GM21723 (cell line): ENCODE measurements around the gene LARGE1.

Experiments used
- ATAC-seq: cut with Tn5 transposase; IDR thresholded peaks from one replicate; pipeline ENCODE4 v1.9.1; 2021; ENCODE audit warnings: mild to moderate bottlenecking, moderate library complexity; ENCODE audit not compliant: unreplicated experiment

Gene LARGE1

DNA sequence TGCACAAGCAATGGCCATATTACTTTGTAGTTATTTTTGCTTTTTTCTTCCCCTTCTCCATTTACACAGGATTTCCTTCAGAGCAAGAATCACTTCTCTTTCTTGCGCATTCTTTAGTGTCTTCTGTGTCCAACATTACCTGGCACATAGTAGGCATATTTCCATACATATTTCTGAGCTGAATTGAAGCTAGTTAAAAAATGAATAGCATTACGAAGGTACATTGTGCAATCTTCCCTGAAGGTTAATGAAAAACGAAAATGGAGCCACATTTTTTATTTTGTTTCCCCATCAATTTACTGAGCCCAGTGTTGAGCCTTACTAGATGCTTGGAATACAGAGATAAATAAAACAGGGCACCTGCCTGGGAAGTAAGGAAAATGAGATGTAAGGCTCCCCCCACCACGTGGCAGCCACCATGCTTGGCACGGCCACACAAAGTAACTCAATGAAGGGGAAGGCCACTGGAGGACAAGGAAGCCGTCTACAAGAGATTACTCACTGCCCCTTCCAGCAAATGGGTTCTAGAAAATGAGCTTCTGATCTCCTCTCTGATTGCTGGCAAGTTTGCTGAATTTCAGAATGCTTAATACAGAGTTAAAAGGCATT lies 381.9 kb downstream of the LARGE1 start:
- no peak for ATAC-seq

DNA sequence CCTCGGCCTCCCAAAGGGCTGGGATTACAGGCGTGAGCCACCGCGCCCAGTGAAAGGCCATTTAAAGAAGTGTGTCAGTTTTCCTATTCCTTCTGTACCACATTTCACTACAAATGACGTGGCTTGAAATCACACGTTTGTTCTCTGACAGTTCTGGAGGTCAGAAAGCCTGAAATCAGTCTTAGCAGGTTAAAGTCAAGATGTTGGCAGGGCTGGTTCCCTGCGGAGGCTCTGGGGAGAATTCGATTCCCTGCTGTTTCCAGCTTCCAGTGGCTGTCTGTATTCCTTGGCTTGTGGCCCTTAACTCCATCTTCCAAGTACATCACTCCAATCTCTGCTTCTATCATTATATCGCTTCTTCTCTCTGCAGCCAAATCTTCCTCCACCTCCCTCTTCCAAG lies 383.2 kb downstream of the LARGE1 start:
- ATAC-seq = no peak

DNA sequence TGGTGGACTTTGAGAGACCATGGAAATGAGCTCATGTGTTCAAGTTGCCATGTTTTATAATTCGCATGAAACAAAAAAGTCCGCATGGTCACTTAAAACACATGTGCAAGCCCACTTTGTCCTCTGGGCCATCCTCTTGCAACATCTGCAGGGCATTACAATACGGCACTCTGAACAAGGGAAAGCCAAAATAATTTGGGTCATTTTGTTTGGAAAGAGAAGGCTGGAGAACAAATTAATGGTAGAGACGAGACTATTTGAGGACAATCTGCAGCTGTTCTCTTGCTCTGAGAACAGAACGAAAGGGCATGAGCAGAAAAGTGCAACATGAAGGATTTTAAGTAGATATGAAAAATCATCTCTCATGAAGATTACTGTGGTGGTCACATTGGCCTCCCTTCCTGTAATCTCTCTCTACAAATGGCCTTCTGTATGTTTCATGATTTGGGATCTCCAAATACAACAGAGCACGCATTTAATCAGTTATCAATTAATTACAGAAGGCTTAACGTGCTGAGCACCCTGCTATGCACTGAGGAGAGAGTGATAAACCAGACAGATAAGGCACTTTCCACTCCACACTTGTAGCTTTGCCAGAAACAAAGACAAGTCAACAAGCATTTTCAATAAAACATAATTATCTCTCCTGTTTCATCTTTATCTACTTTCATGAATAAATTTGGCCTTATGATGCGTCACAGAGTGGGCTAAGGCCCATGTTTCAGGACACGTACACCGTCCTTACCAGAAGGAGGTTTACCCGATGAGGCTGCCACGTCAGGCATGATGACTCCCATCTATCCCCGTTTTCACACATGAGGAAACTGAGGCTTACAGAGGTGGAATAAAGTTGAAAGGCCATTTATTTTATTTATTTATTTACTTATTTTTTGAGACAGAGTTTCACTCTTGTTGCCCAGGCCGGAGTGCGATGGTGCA lies 384.1 kb downstream of the LARGE1 start:
- no peak for ATAC-seq

DNA sequence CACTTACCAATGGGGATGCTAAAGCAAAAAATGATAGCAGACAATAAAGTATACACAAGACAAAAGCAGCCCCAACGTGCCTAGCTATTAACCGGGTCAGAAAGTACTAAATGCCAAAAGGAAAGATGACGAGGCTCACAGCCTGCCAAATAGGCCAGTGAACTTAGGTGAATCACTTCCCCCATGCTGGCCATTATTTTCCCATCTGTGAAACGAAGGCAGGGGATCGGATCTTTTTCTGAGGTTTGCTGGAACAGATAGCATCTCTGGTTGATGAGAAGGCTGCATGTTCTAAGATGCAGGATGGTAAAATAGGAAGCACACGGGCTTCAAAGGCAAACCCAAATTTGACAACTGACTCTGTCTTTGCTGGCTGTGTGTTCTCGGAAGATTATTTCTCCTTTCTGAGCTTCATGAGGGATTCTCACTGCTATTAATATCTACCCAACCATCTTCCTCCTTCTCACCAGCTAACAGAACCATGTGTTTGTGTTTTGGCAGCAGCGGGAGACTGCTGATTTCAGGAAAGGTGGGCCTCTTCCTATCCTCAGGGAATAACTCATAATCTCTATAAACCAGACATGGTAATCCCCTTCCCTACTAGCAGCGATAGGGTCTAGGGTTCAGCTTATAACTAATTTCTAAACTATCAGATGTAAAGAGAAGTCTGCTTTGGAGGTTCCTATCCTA lies 390.7 kb downstream of the LARGE1 start:
- ATAC-seq = no peak

DNA sequence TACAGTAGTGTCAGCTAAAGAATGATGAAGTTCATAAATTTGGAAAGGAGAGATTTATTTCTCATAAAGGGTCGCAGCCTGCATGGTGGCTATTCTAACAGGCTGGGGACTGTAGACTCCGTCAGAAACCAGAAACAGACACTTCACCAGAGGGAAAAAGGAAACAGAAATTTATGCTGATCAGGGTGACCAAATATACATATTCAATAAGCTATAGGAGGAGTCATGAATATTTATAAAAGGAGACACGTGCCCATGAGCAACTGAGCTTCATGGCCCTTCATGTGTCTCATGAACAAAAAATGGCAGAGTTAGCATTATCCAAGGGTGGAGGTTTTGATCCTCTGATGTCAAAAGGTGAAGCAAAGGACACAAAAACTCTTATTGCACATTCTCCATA lies 392.1 kb downstream of the LARGE1 start:
- no peak for ATAC-seq

DNA sequence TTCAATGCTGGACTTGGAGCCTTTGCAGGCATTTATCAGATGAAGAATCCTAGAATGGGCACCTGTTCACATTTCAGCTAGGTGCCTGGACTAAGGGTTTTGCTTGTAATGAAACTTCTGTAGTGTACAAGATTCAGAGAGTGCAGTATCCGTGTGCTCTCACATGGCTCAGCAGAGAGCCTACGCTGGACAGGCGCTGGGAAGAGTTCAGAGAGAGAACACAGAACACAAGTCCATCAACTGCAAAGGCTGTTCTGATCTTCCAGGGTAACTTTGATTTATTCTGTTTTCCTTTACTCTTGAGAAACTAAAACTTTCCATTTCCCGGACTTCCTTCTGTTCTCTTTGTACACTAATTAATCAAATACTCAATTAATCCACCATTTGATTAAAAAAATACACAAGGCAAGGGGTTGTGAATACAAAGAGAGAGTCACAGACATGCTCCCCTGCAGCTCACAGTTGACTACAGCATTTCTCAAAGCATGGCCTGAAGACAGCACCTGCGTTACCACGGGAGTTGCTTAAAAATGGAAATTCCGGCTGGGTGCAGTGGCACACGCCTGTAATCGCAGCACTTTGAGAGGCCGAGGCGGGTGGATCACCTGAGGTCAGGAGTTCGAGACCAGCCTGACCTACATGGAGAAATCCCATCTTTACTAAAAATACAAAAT lies 393.7 kb downstream of the LARGE1 start:
- ATAC-seq = no peak

DNA sequence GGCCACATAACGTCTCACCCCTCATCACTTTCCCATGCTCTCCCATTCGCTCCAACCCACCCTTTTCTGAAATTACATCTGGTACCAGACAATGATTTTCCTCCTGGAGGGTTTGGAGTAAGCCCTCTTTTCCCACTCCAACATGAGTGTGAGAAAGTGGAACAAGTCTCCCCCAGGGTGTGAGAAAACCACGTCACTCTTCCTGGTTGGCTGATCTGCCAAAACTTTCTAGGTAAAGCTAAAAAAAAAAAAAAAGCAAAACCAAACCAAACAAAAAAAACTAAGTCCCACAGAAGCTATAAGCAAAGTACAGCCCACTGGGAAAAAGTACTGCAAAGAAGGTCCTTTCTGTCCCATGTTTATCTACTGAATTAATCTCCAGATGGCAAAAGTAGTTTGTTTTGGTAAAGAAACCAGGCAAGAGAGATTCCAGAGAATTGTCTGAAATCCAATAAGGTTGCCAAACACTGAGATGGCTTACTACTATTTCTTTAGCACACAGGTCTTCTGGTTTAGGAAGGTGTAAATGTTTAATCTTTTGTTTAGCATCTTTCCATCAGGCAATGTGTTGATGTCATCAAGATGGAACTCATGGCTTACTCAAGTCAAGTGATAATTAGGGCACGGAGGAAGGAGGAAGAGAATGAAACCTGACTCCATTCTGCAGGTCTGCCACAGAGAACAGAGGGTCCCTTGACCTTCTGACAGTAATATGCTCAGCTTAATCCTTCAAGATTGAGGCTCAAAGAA lies 395.6 kb downstream of the LARGE1 start:
- ATAC-seq = no peak

DNA sequence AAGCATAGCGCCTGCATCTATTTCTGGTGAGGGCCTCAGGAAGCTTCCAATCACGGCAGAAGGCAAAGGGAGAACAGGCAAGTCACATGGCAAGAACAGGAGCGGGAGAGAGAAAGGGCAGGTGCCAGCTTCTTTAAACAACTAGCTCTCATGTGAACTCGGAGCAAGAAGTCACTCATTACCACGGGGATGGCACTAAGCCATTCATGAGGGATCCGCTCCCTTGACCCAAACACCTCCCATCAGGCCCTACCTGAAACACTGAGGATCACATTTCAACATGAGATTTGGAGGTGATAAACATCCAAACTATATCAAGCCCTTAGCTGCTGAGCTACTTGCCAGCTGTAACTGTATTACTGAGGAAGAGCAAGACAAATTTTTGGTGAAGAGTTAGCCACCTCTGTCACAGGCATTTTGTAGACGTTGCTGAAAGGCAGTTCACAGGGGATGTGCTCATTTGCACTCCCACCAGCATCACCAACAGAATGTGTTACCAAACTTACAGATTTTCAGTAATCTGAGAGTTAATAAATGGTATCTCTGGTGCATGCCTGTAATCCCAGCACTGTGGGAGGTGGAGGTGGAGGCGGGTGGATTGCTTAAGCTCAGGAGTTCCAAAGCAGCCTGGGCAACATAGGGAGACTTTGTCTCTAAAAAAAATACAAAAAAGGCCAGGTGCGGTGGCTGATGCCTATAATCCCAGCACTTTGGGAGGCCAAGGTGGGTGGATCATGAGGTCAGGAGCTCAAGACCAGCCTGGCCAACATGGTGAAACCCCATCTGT lies 398.2 kb downstream of the LARGE1 start:
- no peak for ATAC-seq

DNA sequence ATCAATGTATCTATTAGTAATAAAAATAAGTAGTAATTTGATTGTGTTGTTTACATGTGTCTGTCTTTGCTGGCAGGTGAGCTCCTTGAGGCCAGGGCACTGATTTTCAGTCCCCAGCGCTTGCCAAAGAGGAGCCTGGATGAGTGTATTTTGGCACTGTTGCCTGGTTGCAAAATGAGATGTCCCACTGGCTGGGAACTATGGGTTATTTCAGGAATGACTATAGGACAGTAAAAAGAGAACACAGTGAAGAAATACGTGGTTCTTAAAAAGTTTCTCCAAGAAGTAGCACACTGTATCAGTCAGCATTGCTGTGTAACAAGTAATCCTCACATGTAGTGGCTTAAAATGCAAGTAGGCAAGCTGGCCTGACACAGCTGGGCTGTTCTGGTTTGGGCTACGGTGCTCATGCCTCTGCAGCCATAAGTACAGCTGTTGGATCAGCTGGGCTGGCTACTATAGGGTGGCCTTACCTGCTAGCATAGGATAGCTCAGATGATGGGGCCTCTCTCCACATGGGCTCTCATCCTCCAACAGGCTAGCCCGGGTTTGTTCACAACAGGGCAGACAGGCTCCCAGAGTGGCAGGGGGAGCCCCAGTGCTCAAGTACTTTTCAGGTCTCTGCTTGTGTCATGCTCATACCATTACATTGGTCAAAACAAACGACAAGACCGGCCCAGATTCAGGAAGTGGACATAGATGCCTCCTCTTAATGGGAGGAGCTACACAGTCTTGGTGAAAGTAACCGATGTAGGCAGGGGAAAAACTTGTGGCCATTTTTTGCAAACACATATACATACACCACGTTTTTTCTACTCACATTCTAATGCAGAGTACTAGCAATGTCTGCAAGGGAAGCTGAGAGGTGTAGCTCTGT lies 399.1 kb downstream of the LARGE1 start:
- no peak for ATAC-seq

DNA sequence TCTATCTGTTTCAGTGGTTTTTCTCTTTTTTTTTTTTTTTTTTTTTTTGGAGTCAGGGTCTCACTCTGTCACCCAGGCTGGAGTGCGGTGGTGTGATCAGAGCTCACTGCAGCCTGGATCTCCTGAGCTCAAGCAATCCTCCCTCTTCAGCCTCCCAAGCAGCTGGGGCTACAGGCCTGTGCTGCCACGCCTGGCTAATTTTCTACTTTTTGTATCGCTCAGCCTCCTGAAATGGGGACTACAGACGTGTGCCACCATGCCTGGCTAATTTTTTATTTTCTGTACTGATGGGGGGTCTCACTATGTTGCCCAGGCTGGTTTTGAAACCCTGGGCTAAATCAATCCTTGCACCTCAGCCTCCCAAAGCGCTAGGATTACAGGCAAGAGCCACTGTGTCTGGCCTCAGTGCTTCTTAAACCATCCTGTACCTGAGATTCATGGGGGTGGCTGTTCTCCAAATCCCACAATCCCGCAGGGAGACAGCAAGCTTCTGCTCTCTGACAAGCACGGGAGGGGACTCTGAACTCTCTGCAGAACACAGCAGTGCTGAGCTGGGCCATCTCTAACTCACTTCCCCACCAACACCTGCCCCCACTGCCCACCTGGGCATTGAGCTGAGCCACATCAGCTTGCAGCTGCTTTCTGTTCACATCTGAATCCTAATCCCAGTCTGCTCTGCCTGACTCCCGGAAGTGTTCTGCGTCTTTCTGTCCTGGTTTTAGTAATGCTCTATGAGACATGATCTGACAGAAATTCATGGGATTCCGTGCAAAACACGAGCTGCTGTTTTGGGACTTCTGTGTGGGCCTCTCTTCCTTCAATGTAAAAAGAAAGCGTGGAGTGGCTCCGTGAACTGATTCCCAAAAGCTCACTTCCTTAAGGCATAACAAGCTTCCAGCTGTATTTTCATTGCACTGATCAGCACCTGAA lies 400.0 kb downstream of the LARGE1 start:
- no peak for ATAC-seq

DNA sequence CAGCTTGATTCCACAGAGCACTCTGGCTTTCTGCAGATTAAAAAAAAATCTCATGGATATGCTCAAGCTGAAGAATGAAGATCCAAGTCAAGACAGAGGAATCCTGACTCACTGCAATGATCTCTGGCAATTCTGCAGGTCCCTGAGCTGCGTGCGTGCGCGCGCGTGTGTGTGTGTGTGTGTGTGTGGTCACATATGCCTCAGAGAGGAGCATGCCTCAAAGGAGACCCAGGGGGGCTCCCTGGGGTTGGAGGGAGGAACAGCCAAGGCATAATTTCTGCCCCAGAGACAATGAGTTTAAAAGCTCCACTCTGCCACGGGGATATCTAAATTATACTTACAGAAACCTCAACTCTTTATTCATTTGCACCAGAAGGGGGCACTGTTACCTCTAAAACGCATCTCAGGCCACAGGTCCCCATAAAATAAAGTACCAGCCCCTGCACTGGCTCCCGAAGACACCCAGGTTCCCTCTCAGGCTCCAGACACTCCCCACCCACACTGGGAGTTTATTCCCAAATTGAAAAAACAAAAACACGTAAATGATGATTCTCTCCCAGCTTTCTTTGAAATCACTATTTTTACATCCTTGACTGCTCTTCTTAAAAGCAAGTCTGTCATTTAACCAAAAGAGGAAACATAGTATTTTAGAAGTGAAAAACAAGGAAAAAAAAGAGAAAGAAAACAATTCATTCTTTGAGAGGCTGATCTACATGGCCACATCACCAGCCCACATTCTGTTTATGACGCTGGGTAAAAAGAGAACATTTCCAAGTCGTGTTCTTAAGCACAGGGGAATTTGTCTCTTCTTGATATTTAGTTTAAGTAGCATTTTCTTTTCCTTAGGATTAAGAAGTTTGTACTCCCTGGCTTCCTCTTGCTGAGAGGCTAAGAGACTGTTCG lies 401.0 kb downstream of the LARGE1 start:
- no peak for ATAC-seq

DNA sequence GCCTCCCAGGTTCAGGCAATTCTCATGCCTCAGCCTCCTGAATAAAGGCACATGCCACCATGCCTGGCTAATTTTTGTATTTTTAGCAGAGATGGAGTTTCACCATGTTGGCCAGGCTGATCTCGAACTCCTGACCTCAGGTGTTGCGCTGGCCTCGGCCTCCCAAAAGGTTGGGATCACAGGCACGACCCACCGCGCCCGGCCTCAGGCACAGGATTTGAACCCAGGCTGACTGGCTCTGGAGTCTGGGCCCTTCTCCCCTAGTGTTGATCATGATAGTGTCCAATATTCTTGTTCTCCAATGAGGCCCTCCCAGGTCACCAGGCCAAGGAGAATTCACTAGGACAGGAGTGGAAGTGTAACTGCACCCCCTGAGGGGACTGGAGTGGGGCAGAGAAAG lies 401.9 kb downstream of the LARGE1 start:
- no peak for ATAC-seq

DNA sequence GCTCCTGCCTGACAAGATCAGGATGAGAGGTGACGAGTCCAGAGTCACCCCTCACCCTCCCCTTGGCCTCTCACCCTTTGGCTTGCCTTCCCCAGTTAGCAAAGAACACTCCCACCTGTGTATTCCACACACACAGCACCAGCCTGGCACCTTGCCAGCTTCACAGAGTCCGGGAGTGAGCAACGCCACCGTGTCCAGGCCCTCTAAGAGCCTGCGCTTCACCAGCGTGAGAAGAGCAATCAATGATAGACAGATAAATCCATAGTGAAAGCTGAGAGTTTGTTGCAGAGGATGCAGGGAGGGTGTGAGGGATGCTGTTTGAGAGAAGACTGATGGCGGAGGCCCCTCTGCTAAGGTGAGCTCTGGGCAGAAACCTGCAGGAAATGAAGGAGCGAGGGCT lies 404.5 kb downstream of the LARGE1 start:
- ATAC-seq = no peak

DNA sequence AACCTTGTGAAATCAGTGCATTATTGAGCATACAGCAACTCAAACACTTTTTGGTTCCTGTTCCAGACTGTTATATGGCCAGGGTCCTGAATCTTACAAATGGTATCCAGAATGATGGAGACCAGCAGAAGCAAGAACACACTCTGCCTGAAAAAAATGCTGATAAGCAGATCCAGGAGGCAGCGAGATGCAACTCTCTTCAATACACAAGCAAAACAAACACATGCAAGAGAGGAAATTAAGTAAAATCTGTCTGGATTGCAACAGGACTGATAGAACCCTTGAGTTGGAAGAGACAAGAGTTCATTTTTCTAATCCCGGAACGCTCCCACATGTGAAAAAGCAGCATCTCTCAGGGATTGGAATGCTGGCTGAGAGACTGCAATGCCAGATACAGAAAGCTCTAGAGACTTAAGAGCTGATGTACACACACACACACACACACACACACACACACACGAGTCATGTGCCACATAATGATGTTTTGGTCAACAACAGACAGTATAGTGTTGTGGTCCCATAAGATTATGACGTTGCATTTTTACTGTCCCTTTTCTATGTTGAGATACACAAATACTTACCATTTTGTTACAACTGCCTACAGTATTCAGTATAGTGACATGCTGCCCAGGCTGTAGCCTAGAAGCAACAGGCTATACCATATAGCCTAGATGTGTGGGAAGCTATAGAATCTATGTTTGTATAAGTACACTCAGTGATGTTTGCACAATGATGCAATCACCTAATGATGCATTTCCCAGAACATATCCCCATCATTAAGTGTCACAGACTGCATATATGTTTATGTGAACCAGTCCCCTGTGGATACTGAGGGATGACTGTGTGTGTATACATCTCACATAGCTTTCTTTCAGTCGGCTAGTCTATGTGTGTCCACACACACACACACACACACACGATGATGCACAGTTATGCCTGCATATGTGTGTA lies 406.6 kb downstream of the LARGE1 start:
- ATAC-seq = no peak

DNA sequence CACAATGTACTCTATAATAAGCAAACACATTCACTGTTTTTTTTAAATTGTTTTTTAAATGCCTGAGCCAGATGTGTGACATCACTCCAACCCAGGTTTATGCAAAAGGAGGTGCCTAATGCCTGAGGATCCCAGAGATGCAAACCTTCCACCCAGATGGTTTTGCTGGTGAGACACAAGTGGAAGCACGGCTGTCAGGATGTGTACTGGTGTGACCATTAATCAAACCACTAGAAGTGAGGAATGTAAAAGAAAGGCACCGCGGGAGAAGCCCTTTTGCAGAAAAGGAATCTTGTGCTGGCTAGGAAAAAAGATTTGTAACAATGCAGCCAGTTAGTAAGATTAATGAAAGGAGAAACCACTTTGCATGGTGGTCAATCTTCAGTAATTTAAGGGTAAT lies 407.4 kb downstream of the LARGE1 start:
- ATAC-seq = no peak
